HepG2 (cell line): ENCODE data around the gene ZNF32. TPM values are rescaled to one million over a fixed set of nuclear protein-coding genes. Genes with fewer than 3 reads are reported as not detected.

Experiments
- ATAC-seq: fragments of 200-7000 bp; cut with Tn5 transposase; 3 replicates; pipeline ENCODE4 v1.9.1; 2020; ENCODE audit warnings: mild to moderate bottlenecking, moderate library complexity
- BruUV-seq: library from RNA; stranded (reverse); fragments of 400-500 nt; replicated peaks from 2 replicates; lab custom pipeline; 2021; lab: Mats Ljungman, UMichigan
- CTCF ChIA-PET: fragments of 300-600 bp; formaldehyde crosslinking; extraction: SDS; loops from one replicate; lab custom pipeline; 2021; ENCODE audit warnings: low total read pairs, inconsistent platforms, low intra/inter-chr PET ratio; lab: Yijun Ruan, JAX
- POLR2A ChIA-PET: fragments of 350-600 bp; sonication (Branson Sonifier 250); formaldehyde crosslinking; loops from one replicate; lab custom pipeline; 2020; ENCODE audit warnings: antibody characterized with exemption, inconsistent platforms; lab: Yijun Ruan, JAX
- DNase-seq: peaks from one replicate; pipeline ENCODE4 v3.0.0-alpha.2; 2015; ENCODE audit warnings: low spot score
- FAIRE-seq: peaks from 3 replicates; lab custom pipeline; 2011; peaks lifted over from hg19 to GRCh38; lab: Jason Lieb, UNC
- H2AFZ ChIP-seq: one replicate; pipeline ENCODE4 v1.6.1; 2011; ENCODE audit warnings: low read length, inconsistent platforms
- H3K27ac ChIP-seq: fragments of 300-600 bp; 3 replicates; pipeline ENCODE4 v1.8.0; 2011; ENCODE audit warnings: mixed run types, mild to moderate bottlenecking, mixed read lengths, low read length, inconsistent platforms; ENCODE audit not compliant: insufficient read depth; ENCODE audit errors: extremely low read length
- H3K27me3 ChIP-seq, 2 experiments: fragments of 200-600 bp in 1 of 2; 2 replicates in 1 of 2; 3 replicates in 1 of 2; pipeline versions ENCODE4 v1.6.0 to v1.8.0; 2011; ENCODE audit warnings: low read length in 2 of 2, mild to moderate bottlenecking in 2 of 2, moderate library complexity in 2 of 2, inconsistent platforms in 1 of 2; ENCODE audit not compliant: insufficient read depth in 2 of 2, control insufficient read depth in 1 of 2
- H3K36me3 ChIP-seq, 2 experiments: fragments of 200-600 bp in 1 of 2; replicated peaks in 1 of 2; 2 replicates in 1 of 2; 3 replicates in 1 of 2; pipeline versions ENCODE4 v1.5.1 to v1.8.0; 2011; ENCODE audit warnings: low read length in 2 of 2, inconsistent platforms in 1 of 2; ENCODE audit not compliant: insufficient read depth in 2 of 2, control insufficient read depth in 1 of 2
- H3K4me1 ChIP-seq: 2 replicates; pipeline ENCODE4 v1.5.1; 2012; ENCODE audit warnings: low read length, inconsistent platforms; ENCODE audit not compliant: insufficient read depth
- H3K4me2 ChIP-seq: 2 replicates; pipeline ENCODE4 v1.6.0; 2011; ENCODE audit warnings: low read depth, low read length, inconsistent platforms
- H3K4me3 ChIP-seq, 3 experiments: fragments of 200-600 bp in 1 of 3; sonication (generic), shearing (Covaris generic) in 1 of 3; replicated peaks in 1 of 3; 2 replicates each; pipeline ENCODE4 v1.5.1; 2011 to 2016; ENCODE audit warnings: low read length in 3 of 3, inconsistent platforms in 2 of 3, low read depth in 2 of 3, mild to moderate bottlenecking in 2 of 3, control low read depth in 1 of 3, mixed read lengths in 1 of 3; ENCODE audit not compliant: insufficient read depth in 1 of 3
- H3K79me2 ChIP-seq: one replicate; pipeline ENCODE4 v1.6.1; 2011; ENCODE audit warnings: low read length, inconsistent platforms; ENCODE audit not compliant: insufficient read depth
- H3K9ac ChIP-seq: 2 replicates; pipeline ENCODE4 v1.6.0; 2011; ENCODE audit warnings: mild to moderate bottlenecking, low read depth, low read length, inconsistent platforms; ENCODE audit not compliant: insufficient read depth
- H3K9me3 ChIP-seq: 2 replicates; pipeline ENCODE4 v1.5.1; 2012; ENCODE audit warnings: mild to moderate bottlenecking, low read length
- H4K20me1 ChIP-seq: 2 replicates; pipeline ENCODE4 v1.6.0; 2011; ENCODE audit warnings: inconsistent platforms, mild to moderate bottlenecking, low read length, moderate library complexity; ENCODE audit not compliant: insufficient read depth
- MEF2D ChIP-seq: sonication (generic); formaldehyde crosslinking; IDR thresholded peaks from 2 replicates; pipeline ENCODE4 v1.5.1; 2020; ENCODE audit warnings: mild to moderate bottlenecking, missing genetic modification reagents
- NFIC ChIP-seq: IDR thresholded peaks from 2 replicates; pipeline ENCODE4 v1.6.1; 2012; ENCODE audit warnings: mild to moderate bottlenecking, low read length, inconsistent platforms
- RBM39 ChIP-seq: fragments of 200-400 bp; formaldehyde crosslinking; IDR thresholded peaks from one replicate; pipeline ENCODE4 v1.6.1; 2018; ENCODE audit warnings: antibody characterized with exemption, mild to moderate bottlenecking, low read depth, low read length; ENCODE audit not compliant: poor library complexity, severe bottlenecking
- SALL1 ChIP-seq: sonication (generic); formaldehyde crosslinking; IDR thresholded peaks from 2 replicates; pipeline ENCODE4 v1.8.0; 2022; ENCODE audit warnings: mild to moderate bottlenecking, missing genetic modification reagents
- SMAD9 ChIP-seq: sonication (generic); formaldehyde crosslinking; IDR thresholded peaks from 2 replicates; pipeline ENCODE4 v1.5.1; 2020; ENCODE audit warnings: mild to moderate bottlenecking, missing genetic modification reagents
- SRF ChIP-seq: IDR thresholded peaks from 2 replicates; pipeline ENCODE4 v1.6.1; 2011; ENCODE audit warnings: mild to moderate bottlenecking, low read depth, low read length, moderate library complexity
- TAF15 ChIP-seq: fragments of 200-400 bp; formaldehyde crosslinking; IDR thresholded peaks from one replicate; pipeline ENCODE4 v1.6.1; 2018; ENCODE audit warnings: mild to moderate bottlenecking, low read depth, low read length; ENCODE audit not compliant: poor library complexity, severe bottlenecking
- TSC22D2 ChIP-seq: sonication (generic); formaldehyde crosslinking; IDR thresholded peaks from 2 replicates; pipeline ENCODE4 v1.5.1; 2020; ENCODE audit warnings: missing genetic modification reagents, mild to moderate bottlenecking, borderline replicate concordance
- XRCC5 ChIP-seq: fragments of 200-400 bp; formaldehyde crosslinking; optimal IDR thresholded peaks from 2 replicates; pipeline ENCODE3; 2017; ENCODE audit warnings: mild to moderate bottlenecking, low read length
- ZNF121 ChIP-seq: sonication (generic); formaldehyde crosslinking; IDR thresholded peaks from 2 replicates; pipeline ENCODE4 v1.5.0; 2020; ENCODE audit warnings: mild to moderate bottlenecking, missing genetic modification reagents
- ZNF564 ChIP-seq: sonication (generic); formaldehyde crosslinking; IDR thresholded peaks from 2 replicates; pipeline ENCODE4 v1.8.1; 2023; ENCODE audit warnings: mild to moderate bottlenecking, missing genetic modification reagents
- ZNF691 ChIP-seq: sonication (generic); formaldehyde crosslinking; IDR thresholded peaks from 2 replicates; pipeline ENCODE4 v1.4.0; 2020; ENCODE audit warnings: missing genetic modification reagents, low read depth, mild to moderate bottlenecking, borderline replicate concordance
- ZNF788 ChIP-seq: sonication (generic); formaldehyde crosslinking; IDR thresholded peaks from 2 replicates; pipeline ENCODE4 v1.5.0; 2020; ENCODE audit warnings: mild to moderate bottlenecking, missing genetic modification reagents, borderline replicate concordance
- WGBS: methylation state at CpG from one replicate; pipeline ENCODE4 v1.1.6; 2017; ENCODE audit warnings: low lambda C conversion rate; 5-methylcytosine and 5-hydroxymethylcytosine counted together
- in situ Hi-C: cut with HindIII; loops from 2 replicates; pipeline ENCODE4 v1.10.0; 2017; ENCODE audit warnings: low pct_unique_long_range_greater_than_20kb; ENCODE audit not compliant: extremely low pct_ligation_motif_present
- intact Hi-C: fragments of 100-400 bp; cut with micrococcal nuclease; formaldehyde crosslinking; loops from one replicate; pipeline ENCODE4 v1.10.0; 2022; ENCODE audit not compliant: unreplicated experiment
- polyA plus RNA-seq, 8 experiments: library from polyadenylated mRNA; depleted of rRNA in 3 of 8; stranded (reverse) in 7 of 8; unstranded in 1 of 8; fragments of >200 nt; fragmentation: Illumina TruSeq in 4 of 8; extraction: Trizol in 4 of 8; gene quantifications; 2 replicates each; pipeline versions ENCODE4 v1.2.1 to v1.2.3, GENCODE V29; 2011 to 2016; ENCODE audit warnings: low read depth in 4 of 8, missing spikeins in 1 of 8, mixed read lengths in 1 of 8; ENCODE audit not compliant: insufficient read depth in 1 of 8
- total RNA-seq, 5 experiments: library from RNA; depleted of rRNA; stranded (reverse); fragments of >200 nt; fragmentation: Illumina TruSeq; extraction: Trizol; gene quantifications; 2 replicates each; pipeline ENCODE4 v1.2.3, GENCODE V29; 2016; ENCODE audit warnings: low read depth in 1 of 5
- TF ChIP-seq, protein P1 (sequence below): sonication (generic); formaldehyde crosslinking; IDR thresholded peaks from 2 replicates; pipeline ENCODE4 v1.5.0; 2020; ENCODE audit warnings: missing genetic modification reagents
- TF ChIP-seq, protein P2 (sequence below): sonication (generic); IDR thresholded peaks from 2 replicates; pipeline ENCODE4 v1.6.1; 2016; ENCODE audit warnings: low read depth, borderline replicate concordance
- TF ChIP-seq, protein P3 (sequence below): sonication (generic); formaldehyde crosslinking; IDR thresholded peaks from 2 replicates; pipeline ENCODE4 v1.4.0; 2020; ENCODE audit warnings: mild to moderate bottlenecking, missing genetic modification reagents

ZNF32 gene
- total and polyA plus RNA-seq, 2 of the 13 experiments (the other 11 are each of a cell fraction or from before 2014, with no cell fraction given), result 12.5 to 16.9 TPM

DNA sequence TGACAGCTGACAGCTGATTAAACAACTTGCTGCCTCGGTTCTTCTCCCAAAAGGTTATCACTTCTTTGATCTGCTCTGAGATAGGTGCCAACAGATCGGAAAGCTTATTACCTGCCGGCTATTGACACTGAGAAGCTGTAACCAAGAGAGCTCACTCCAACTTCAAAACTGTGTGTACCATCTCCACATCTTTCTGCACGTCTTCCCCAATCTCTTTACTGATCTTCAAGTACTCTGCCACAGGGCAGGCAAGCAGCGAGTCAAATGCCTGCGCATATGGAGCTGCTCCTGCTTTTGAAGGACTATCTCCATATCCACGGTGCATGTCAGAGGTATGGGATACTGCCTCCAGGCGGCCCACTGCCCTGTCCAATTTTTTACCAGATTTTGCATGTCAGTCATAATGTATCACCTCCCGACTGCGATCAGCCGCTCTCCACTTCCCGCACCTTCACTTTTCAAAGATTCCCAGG lies 42.8 kb downstream of the ZNF32 start:
- Histone ChIP-seq H3K9ac (no peak overlapping the region), H3K27me3 (0 out of 5 replicates have a peak, but pooled peaks cover 0 to 1% of the 10 kb centered on the region in 2 experiments), H3K9me3 (no peaks in the 10 kb centered on the region; the same call in 1 of the 2 replicates), H3K4me2 (peak overlapping the region; percentile 60; the same call in 1 of the 2 replicates), H3K27ac (no peak overlapping the region), H4K20me1 (no peaks in the 10 kb centered on the region), H3K4me3 (no peak overlapping the region; a peak in 1 of 6 replicates), H3K79me2 (no peaks in the 10 kb centered on the region), H3K4me1 (peaks cover 7% of the 10 kb centered on the region), H3K36me3 (no peaks in the 10 kb centered on the region), H2AFZ (no peak overlapping the region)
- CTCF ChIA-PET, result no interaction called here
- DNase-seq, result no peak
- peak; percentile 50 for ATAC-seq
- intact Hi-C loops (no loop called here), in situ Hi-C loops (no loop called here)
- POLR2A ChIA-PET, result no interaction called here
- BruUV-seq, result no TSS peak
- WGBS, result 71% methylated on average over 12 of the region's 12 CpGs
- no peak for FAIRE-seq
- TF ChIP-seq ZNF121 (CRISPR knock-in tag) (no peak), TSC22D2 (CRISPR knock-in tag) (no peak), NFIC (no peak), TAF15 (no peak), ZNF691 (no peak), ZNF564 (no peak), SALL1 (CRISPR knock-in tag) (no peak), RBM39 (no peak), XRCC5 (no peak), ZNF788 (no peak), SRF (no peak), MEF2D (no peak), SMAD9 (no peak)
- TF ChIP-seq, protein P1, sequence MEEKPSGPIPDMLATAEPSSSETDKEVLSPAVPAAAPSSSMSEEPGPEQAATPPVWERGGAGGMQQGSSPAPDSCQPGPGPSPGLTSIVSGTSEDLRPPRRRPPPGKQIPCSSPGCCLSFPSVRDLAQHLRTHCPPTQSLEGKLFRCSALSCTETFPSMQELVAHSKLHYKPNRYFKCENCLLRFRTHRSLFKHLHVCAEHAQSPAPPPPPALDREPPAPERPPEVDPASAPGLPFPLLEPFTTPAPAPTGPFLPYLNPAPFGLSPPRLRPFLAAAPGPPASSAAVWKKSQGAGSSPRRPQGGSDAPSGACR (CRISPR knock-in tag), result no peak
- TF ChIP-seq, protein P2, sequence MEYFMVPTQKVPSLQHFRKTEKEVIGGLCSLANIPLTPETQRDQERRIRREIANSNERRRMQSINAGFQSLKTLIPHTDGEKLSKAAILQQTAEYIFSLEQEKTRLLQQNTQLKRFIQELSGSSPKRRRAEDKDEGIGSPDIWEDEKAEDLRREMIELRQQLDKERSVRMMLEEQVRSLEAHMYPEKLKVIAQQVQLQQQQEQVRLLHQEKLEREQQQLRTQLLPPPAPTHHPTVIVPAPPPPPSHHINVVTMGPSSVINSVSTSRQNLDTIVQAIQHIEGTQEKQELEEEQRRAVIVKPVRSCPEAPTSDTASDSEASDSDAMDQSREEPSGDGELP, result no peak
- TF ChIP-seq, protein P3, sequence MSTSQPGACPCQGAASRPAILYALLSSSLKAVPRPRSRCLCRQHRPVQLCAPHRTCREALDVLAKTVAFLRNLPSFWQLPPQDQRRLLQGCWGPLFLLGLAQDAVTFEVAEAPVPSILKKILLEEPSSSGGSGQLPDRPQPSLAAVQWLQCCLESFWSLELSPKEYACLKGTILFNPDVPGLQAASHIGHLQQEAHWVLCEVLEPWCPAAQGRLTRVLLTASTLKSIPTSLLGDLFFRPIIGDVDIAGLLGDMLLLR (CRISPR knock-in tag), result no peak
